Measurements from ENCODE around the gene C16orf89.

The C16orf89 gene

DNA sequence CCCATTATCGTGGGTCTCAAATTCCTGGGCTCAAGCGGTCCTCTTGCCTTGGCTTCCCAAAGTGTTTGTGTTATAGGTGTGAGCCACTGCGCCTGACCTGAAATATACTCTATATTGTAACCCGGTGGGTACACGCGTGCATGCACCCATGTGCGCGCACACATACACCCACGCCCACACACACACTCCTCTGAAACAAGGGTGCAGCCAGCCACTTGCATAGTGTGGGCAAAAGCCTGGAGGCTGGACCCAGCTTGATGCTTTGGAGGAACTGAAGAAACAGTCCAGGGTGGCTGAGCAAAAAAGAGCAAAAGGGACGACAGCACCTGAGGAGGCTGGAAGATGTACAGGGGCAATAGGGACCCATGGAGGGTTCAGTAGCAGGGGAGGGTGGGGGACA lies 61.9 kb downstream of the C16orf89 start:
- no peak for DNase-seq (ENCODE audit: low read depth)

- DNase-seq (ENCODE audit: low read depth): no peak
Measured at GRCh38 chr16:5003211-5003610, 62.5 kb downstream of the C16orf89 start.

- no peak for DNase-seq (ENCODE audit: low read depth)
Measured at GRCh38 chr16:5002699-5003143, 63.0 kb downstream of the C16orf89 start.

DNA sequence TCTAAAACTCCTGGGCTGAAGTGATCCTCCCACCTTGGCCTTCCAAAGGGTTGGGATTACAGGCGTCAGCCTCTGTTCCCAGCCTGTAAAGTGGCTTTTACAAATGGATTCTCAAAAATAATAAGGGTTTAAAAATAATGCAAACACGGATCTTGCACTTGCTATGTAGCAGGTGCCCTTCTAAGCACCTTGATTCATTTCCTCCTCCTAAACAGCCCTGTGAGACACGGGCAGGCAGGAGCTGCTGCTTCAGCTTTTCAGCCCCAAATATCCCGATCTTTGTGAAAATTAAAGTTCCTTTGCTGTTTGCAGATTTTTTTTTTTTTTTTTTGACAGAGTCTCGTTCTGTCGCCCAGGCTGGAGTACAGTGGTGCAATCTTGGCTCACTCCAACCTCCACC lies 63.8 kb downstream of the C16orf89 start:
- no peak for DNase-seq (ENCODE audit: low read depth)

DNA sequence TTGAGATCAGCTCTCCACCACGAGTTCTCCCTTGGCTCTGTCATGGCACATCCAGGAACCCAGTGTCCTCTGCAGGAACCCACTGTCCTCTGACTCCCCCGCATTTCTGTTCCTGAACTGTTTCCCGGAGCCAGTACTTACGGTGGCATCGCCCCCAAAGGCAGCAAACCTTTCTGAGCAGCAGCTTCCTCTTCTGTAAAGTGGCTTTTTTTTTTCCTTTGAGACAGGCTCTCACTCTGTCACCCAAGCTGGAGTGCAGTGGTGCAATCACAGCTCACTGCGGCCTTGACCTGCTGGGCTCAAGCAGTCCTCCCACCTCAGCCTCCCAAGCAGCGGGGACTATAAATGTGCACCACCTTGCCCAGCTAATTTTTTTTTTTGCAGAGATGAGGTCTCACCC lies 64.2 kb downstream of the C16orf89 start:
- DNase-seq (ENCODE audit: low read depth): no peak

DNA sequence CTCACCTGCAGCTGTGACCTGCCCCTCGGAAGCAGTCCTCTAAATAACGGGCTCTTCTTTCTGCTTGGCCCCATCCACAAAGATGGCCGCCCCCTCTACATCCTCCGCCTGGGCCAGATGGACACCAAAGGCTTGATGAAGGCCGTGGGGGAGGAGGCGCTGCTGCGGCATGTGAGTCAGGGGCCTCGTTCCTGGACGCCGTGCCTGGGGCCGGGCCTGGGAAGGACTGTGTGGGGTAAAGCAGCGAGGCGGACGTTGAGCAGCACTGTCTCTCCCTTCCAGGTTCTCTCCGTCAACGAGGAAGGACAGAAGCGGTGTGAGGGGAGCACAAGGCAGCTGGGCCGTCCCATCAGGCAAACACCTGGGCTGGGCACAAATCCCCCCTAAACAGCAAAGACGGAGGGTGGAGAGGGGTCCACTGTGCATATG lies 65.2 kb downstream of the C16orf89 start:
- no peak for DNase-seq (ENCODE audit: low read depth)

GRCh38 chr16:4994719-4995434 lies 70.9 kb downstream of the C16orf89 start:
- no peak for DNase-seq (ENCODE audit: low read depth)
